ENCODE data around the gene ADAT3. TPM values are rescaled to one million over a fixed set of nuclear protein-coding genes. Genes with fewer than 3 reads are reported as not detected.

ADAT3 gene
- polyA plus RNA-seq (ENCODE audit: insufficient read length in 4 of 4) = 1 to 10 TPM in 3 of 4 donors, under 1 TPM in 1; 0.96 to 5.2 (median 1.9) TPM

GRCh38 chr19:1905110-1905862 lies at the start of gene ADAT3, which contains the start of gene SCAMP4:
ADAT3 (plus strand) TSS chr19:1905399; CDS start chr19:1912048, 6,649 bp downstream.
SCAMP4 (plus strand) TSS chr19:1905399; CDS start chr19:1915020, 9,621 bp downstream.
- DNase-seq (ENCODE audit: low read depth in 4 of 4, low spot score in 3 of 4) = peak; percentile 91 to 97 (median 96)

DNA sequence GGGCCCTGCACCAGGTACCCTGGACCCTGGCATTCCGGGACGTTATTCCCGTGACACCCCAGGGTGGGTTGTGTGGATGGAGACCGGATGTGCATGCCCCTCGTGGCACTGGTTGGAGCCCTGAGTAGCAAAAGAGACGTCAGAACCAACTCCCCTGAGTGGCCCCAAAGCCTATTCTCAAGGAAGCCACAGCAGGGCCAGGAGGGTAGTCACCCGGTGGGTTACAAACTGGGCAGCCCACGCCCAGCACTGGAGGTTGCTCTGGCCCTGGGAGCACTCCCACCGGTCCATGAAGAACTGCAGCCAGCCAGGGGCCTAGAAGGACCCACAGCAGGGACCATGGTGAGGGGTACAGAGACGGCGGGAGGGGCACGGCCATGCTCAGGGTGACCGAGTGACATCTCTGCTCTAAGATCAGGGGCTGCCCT lies 49.4 kb upstream of the ADAT3 start:
- DNase-seq (ENCODE audit: low read depth in 4 of 4, low spot score in 3 of 4) = no peak

- DNase-seq (ENCODE audit: low read depth in 4 of 4, low spot score in 3 of 4) = no peak
Observed at GRCh38 chr19:1856345-1856697, 48.9 kb upstream of the ADAT3 start.

GRCh38 chr19:1856698-1857603 lies 48.2 kb upstream of the ADAT3 start:
- DNase-seq (ENCODE audit: low read depth in 4 of 4, low spot score in 3 of 4) = no peak

- no peak for DNase-seq (ENCODE audit: low read depth in 4 of 4, low spot score in 3 of 4)
Observed at GRCh38 chr19:1857648-1858326, 47.4 kb upstream of the ADAT3 start.

- no peak for DNase-seq (ENCODE audit: low read depth in 4 of 4, low spot score in 3 of 4)
Observed at GRCh38 chr19:1858412-1859081, 46.7 kb upstream of the ADAT3 start.

DNA sequence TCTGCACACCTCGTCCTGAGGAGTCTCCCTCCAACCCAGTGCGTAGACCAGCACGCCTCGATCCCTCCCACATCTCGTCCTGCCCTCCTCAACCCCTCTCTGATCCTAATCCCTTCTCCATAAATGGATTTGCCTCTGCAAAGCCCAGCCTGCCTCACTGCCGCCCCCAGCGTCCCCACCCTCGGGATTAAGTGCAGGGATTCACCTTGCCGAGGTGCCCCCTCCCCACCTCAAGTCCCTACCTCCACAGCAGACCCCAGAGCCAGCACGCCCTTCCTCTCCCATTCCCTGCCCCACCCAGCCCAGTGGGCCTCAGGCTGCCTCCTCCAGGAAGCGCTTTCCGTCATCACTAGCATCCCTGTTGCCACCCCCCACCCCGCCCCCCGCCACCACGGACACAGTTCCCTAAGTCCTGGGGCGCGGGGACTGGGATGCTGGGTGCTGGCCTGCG lies 45.8 kb upstream of the ADAT3 start:
- no peak for DNase-seq (ENCODE audit: low read depth in 4 of 4, low spot score in 3 of 4)

GRCh38 chr19:1860042-1860775 lies 45.0 kb upstream of the ADAT3 start:
- no peak for DNase-seq (ENCODE audit: low read depth in 4 of 4, low spot score in 3 of 4)

- no peak for DNase-seq (ENCODE audit: low read depth in 4 of 4, low spot score in 3 of 4)
Observed at GRCh38 chr19:1860821-1861598, 44.2 kb upstream of the ADAT3 start.

- DNase-seq (ENCODE audit: low read depth in 4 of 4, low spot score in 3 of 4) = no peak
Observed at GRCh38 chr19:1861599-1862031, 43.6 kb upstream of the ADAT3 start.

DNA sequence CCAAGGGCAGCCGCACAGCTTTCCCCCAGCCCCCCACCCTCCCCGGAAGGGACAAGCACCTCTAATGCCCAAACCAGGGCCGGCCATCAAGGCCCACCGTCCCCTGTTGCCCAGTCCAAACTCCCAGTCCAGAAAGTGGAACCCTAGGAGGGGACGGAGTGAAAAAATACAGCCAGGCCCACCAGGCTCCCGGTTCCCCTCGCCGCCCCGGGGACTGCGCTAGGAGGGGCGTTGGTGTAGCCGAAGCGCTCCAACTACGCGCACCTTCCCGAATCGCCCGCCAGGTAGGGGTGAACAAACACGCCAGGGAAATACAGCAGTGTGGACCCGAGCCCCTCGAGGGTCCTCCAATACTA lies 43.2 kb upstream of the ADAT3 start:
- no peak for DNase-seq (ENCODE audit: low read depth in 4 of 4, low spot score in 3 of 4)

GRCh38 chr19:1862424-1863327 lies 42.5 kb upstream of the ADAT3 start:
- DNase-seq (ENCODE audit: low read depth in 4 of 4, low spot score in 3 of 4) = no peak

DNA sequence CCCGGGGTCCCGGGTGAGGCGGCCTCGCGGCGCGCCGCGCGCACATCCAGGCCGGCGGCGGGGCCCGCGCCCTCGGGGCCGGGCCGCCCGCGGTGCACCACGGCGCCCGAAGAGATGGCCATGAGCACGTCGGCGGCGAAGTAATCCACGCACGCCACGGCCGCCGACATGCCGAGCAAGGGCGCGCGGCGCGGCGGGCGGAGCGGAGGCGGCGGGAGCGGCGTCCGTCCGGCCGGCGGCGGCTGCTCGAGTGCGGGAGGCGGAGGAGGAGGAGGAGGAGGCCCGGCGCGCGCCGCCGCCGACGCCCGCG lies 41.9 kb upstream of the ADAT3 start, which contains the start of gene KLF16:
TSS of gene KLF16 (minus strand) at position 252 of the 310 bp plus-strand sequence. CDS start at position 170, 82 bp downstream.
- no peak for DNase-seq (ENCODE audit: low read depth in 4 of 4, low spot score in 3 of 4)

DNA sequence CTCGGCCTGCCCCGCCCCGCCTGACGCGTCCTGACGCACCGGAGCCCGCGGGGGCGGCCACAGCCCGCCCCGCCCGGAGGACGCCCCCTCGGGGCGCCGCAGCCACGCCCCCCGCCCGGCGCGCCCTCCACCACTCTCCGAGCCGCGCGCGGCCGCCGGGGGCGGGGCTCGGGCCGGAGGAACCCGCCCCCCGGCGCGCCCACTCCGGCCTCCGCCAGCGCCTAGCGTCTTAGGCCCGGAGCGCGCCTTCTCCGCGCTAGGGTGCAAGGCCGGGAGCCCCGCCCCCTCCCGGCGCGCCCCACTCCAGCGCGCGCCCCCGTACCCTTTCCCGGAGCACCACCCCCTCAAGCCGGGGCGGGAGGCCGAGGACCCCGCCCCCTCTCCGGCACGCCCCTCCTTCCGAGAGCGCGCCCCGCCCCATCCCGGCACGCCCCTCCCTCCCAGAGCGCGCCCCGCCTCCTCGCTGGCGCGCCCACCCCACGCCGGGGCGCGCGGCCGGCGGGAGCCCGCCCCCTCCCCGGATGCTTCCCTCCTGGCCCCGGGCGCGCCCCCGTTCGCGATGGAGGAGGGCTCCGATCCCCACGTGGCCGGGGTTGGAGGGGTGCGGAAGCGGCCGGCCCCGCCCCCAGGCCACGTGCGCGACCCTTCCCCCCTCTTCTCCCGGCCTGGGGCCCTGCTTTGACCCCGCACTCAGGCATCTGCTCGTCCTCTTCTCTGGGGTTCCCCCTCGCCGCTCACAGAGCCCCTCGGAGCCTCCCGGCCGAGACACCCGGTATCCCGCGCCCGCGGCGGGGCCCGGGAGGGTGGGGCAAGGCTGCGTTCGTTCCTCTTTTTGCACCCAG lies 41.3 kb upstream of the ADAT3 start:
- DNase-seq (ENCODE audit: low read depth in 4 of 4, low spot score in 3 of 4) = peak in 3 of 4 donors; percentile 79 to 82 (median 81)

DNA sequence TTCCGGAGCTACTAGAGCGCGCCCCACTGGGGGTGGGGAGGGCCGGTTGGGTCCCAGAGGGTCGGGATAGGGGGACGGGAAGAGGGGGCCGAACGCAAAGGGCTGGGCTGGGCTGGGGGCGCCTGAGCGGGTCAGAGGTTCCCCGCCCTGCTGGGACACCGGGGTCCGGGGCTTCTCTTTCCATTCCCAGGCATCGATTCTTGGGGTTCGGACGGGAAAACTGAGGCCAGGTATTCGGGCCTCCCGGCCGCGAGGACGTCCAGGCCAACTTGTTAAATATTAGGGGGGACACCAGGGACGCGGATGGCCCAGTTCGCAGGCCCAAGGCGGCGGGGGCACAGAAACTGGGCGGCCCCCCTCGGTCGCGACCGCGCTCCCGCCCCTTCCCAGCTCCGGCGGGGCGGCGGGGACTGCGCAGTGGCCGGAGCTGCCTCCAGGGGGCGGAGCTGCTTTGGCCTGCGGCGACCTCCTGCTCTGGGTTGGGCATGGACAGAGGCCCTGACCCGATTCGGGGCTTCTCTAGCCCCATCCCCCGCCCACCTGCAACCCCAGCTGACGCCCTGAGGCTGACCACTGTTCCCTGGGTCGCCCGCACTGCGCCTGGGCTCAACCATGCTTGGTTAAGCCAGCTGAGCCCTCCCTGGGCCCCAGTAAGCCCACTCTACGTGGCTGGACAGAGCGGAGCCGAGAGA lies 40.6 kb upstream of the ADAT3 start:
- no peak for DNase-seq (ENCODE audit: low read depth in 4 of 4, low spot score in 3 of 4)
